ENCODE results near the gene DDX27. TPM values are rescaled to one million over a fixed set of nuclear protein-coding genes. Genes with fewer than 3 reads are reported as not detected.

The DDX27 gene
- total and polyA plus RNA-seq, 9 of the 15 experiments (the other 6 are each of a cell fraction or from before 2014, with no cell fraction given): 17.9 to 79.3 (median 57.0) TPM

DNA sequence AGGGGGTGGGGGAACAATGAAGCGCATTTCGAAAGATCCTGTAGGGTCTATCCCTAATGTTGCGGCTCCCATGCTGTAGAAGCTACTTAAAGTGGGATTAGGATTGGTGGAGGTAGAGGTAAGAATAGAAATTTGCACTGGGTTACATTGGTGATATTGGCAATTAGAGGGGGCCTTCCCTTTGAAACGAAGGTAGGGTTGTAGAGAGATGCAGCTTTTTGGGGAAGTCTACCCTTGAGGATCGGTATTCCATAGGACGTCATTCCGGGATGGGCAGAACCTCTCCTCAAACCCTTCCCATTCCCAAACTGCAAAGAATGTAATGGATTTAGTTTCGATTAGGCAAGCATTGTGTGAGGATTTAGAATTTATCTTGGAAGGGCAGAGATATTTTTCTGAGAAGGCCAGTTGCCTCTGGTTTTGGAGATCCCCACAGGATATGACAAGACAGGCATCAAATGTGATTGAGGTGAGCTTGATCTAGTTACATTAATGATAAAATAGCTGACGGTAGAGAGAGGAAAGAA lies 64.0 kb downstream of the DDX27 start (continued):
- no peak for TF ChIP-seq NFYB (IDR thresholded peaks at IDR 0.05; ENCODE audit: extremely low read depth, insufficient read length)
- TF ChIP-seq SIN3A (IDR thresholded peaks at IDR 0.05; ENCODE audit: borderline replicate concordance in 2 of 2, control insufficient read depth in 1 of 2, low read depth in 2 of 2, low read length in 2 of 2): no peak
- TF ChIP-seq, protein P1, sequence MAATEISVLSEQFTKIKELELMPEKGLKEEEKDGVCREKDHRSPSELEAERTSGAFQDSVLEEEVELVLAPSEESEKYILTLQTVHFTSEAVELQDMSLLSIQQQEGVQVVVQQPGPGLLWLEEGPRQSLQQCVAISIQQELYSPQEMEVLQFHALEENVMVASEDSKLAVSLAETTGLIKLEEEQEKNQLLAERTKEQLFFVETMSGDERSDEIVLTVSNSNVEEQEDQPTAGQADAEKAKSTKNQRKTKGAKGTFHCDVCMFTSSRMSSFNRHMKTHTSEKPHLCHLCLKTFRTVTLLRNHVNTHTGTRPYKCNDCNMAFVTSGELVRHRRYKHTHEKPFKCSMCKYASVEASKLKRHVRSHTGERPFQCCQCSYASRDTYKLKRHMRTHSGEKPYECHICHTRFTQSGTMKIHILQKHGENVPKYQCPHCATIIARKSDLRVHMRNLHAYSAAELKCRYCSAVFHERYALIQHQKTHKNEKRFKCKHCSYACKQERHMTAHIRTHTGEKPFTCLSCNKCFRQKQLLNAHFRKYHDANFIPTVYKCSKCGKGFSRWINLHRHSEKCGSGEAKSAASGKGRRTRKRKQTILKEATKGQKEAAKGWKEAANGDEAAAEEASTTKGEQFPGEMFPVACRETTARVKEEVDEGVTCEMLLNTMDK (IDR thresholded peaks at IDR 0.05; ENCODE audit: borderline replicate concordance, insufficient read depth, low read depth, low read length, poor library complexity, severe bottlenecking): no peak
- TF ChIP-seq ZNF217 (CRISPR knock-in tag; IDR thresholded peaks at IDR 0.05): no peak
- TF ChIP-seq ZBTB7A (IDR thresholded peaks at IDR 0.05; ENCODE audit: borderline replicate concordance, control insufficient read depth, low read depth, low read length): no peak
- TF ChIP-seq PURB (CRISPR knock-in tag; IDR thresholded peaks at IDR 0.05; ENCODE audit: low read depth): no peak
- TF ChIP-seq EGR1 (conservative IDR thresholded peaks at IDR 0.05): no peak
- no peak for TF ChIP-seq ZZZ3 (IDR thresholded peaks at IDR 0.05)
- TF ChIP-seq MIER1 (IDR thresholded peaks at IDR 0.05; ENCODE audit: low read depth): no peak
- TF ChIP-seq, protein P2, sequence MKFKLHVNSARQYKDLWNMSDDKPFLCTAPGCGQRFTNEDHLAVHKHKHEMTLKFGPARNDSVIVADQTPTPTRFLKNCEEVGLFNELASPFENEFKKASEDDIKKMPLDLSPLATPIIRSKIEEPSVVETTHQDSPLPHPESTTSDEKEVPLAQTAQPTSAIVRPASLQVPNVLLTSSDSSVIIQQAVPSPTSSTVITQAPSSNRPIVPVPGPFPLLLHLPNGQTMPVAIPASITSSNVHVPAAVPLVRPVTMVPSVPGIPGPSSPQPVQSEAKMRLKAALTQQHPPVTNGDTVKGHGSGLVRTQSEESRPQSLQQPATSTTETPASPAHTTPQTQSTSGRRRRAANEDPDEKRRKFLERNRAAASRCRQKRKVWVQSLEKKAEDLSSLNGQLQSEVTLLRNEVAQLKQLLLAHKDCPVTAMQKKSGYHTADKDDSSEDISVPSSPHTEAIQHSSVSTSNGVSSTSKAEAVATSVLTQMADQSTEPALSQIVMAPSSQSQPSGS (CRISPR knock-in tag; IDR thresholded peaks at IDR 0.05): no peak
